Measurements from ENCODE around the gene APBA2.

APBA2 gene

DNA sequence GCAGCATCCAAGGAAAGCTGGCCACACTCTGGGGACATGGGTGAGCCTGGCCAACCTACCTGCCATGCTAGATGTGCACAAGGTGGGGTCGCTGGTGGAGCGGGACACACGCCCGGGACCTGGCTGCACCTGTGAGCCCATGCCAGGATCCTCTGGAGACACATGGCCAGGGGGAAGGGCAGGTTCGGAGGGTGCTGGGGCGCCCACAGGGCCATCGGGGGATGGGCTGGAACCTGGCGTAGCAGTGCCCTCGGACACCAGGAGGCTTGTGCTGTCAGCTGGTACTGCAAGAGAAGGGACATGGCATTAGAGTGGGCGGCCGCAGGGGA, 240.4 kb downstream of the APBA2 start:
- no peaks in the 10 kb centered on the region for H3K36me3 Mint-ChIP-seq (ENCODE audit: low read depth)
- H3K27ac Mint-ChIP-seq = no peak overlapping the region
- TF ChIP-seq, protein P1, sequence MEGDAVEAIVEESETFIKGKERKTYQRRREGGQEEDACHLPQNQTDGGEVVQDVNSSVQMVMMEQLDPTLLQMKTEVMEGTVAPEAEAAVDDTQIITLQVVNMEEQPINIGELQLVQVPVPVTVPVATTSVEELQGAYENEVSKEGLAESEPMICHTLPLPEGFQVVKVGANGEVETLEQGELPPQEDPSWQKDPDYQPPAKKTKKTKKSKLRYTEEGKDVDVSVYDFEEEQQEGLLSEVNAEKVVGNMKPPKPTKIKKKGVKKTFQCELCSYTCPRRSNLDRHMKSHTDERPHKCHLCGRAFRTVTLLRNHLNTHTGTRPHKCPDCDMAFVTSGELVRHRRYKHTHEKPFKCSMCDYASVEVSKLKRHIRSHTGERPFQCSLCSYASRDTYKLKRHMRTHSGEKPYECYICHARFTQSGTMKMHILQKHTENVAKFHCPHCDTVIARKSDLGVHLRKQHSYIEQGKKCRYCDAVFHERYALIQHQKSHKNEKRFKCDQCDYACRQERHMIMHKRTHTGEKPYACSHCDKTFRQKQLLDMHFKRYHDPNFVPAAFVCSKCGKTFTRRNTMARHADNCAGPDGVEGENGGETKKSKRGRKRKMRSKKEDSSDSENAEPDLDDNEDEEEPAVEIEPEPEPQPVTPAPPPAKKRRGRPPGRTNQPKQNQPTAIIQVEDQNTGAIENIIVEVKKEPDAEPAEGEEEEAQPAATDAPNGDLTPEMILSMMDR (IDR thresholded peaks at IDR 0.05) = no peak
- H3K27me3 Mint-ChIP-seq (ENCODE audit: low read depth, poor library complexity) = peaks cover 14% of the 10 kb centered on the region
- H3K9me3 Mint-ChIP-seq = no peaks in the 10 kb centered on the region
- no peak for DNase-seq
- no peak overlapping the region for H3K4me3 Mint-ChIP-seq
- H3K4me1 Mint-ChIP-seq = peaks cover 65% of the 10 kb centered on the region

DNA sequence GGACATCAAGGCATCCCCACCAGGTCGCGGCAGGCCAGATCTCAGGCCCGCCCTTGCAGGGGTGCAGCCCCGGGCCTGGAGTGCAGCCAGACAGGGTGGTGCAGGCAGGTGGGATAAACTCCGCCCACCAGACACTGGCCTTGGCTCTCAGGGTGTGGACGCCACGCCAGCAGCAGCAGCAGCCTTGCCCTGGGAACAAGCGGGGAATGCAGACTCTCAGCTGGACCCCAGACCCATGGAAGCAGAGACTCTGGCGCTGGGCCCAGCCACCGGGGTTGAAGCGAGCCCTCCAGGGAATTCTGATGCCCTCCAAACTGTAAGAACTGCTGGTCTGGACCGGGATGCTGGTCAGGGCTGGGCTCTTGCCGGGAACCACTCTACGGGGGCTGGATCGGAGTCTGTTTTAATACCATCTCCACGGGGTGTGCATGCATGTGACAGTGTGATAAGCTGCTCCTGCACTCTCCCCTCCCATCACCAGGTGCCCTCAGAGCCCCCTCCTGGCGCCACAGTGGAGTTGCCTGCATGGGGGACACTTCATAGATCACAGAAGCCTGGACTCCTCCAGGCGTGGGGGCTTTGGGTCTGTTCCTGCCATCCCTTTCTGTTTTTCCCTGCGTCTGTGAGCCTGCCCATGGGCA, 241.2 kb downstream of the APBA2 start:
- TF ChIP-seq, protein P1 (IDR thresholded peaks at IDR 0.05) = peak; percentile 22
- H3K9me3 Mint-ChIP-seq = no peaks in the 10 kb centered on the region
- DNase-seq = no peak
- H3K36me3 Mint-ChIP-seq (ENCODE audit: low read depth) = no peaks in the 10 kb centered on the region
- no peak overlapping the region for H3K4me3 Mint-ChIP-seq
- no peak overlapping the region for H3K27ac Mint-ChIP-seq
- peaks cover 14% of the 10 kb centered on the region for H3K27me3 Mint-ChIP-seq (ENCODE audit: low read depth, poor library complexity)
- H3K4me1 Mint-ChIP-seq = peaks cover 72% of the 10 kb centered on the region

DNA sequence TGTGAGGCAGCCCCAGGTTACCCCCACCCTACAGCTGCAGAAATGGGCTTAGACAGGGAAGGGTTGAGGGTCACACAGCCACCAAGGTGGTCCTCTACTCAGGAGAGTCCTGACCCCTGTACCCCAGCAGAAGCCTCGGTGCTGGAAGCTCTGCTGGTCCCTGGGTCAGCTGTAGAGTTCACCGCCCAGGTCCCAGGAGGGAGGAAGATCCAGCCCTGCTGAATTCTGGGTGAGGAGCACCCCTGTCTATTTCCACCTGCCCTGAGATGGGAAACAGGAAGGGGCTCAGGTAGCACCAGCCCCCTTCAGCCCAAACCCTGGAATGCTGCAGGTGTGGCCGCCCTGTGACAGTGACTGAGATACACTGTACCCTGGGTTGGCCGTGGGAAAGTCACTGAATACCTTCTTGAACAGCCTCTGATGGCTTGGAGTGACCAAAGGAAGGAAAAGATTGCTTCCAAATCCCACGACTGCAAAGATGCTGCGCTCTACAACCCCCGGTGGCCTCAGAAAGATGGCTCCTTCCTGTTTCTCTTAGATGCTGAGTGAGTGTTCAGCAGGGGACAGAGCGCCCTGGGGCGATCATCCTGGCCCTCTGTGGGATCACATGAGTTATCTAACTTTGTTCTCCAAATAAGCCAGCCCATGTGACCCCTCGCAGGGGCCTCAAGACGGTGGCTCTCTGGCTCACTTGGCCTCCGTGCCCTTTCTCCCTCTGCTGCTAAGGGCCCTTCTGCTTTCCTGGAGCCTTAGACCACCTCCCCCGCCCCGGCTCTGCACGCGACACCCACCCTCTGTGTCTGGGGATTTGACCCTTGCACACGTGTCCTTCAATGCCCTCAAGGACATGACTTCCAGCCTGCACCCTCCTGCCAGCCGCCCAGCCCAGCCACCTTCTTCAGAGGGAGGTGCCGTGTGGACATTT, 242.0 kb downstream of the APBA2 start:
- Mint-ChIP-seq H3K9me3 (no peaks in the 10 kb centered on the region), H3K4me3 (no peak overlapping the region), H3K27ac (no peak overlapping the region), H3K4me1 (peaks cover 67% of the 10 kb centered on the region), H3K36me3 (ENCODE audit: low read depth) (no peaks in the 10 kb centered on the region), H3K27me3 (ENCODE audit: low read depth, poor library complexity) (peaks cover 14% of the 10 kb centered on the region)
- TF ChIP-seq, protein P1 (IDR thresholded peaks at IDR 0.05) = no peak
- no peak for DNase-seq

DNA sequence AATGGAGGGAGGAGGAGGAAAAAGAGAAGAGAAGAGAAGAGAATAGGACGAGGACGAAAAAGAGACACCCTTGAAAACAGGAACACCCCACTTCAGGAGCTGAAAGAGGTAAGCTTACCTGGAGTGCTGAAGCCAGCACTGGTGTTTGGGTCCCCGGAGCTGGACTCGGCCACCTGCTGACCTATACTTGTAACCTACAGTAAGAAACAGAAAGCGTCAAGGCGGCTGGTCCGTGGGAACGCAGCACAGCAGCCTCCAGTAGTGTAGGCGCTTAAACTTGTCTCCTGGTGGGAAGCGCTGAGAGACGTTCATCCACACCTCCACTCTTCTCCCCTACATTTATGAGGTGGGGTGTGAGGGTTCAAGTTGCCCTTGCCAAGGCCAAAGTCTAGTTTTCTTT, 242.9 kb downstream of the APBA2 start:
- Mint-ChIP-seq H3K27ac (no peak overlapping the region), H3K27me3 (ENCODE audit: low read depth, poor library complexity) (peaks cover 18% of the 10 kb centered on the region), H3K9me3 (no peaks in the 10 kb centered on the region), H3K36me3 (ENCODE audit: low read depth) (no peaks in the 10 kb centered on the region), H3K4me1 (peaks cover 66% of the 10 kb centered on the region), H3K4me3 (no peak overlapping the region)
- TF ChIP-seq, protein P1 (IDR thresholded peaks at IDR 0.05) = no peak
- no peak for DNase-seq

DNA sequence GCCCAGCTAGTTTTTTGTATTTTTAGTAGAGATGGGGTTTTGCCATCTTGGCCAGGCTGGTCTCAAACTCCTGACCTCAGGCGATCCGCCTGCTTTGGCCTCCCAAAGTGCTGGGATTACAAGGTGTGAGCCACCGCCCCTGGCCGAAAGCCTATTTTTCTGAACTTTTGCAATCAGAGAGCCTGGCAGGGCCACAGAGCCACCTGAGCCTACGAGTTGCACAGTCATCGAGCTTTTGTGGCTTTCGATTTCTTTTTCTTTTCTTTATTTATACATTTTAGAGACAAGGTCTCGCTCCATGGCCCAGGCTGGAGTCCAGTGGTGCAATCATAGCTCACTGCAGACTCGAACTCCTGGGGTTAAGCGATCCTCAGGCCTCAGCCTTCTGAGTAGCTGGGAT, 243.4 kb downstream of the APBA2 start:
- TF ChIP-seq, protein P1 (IDR thresholded peaks at IDR 0.05) = no peak
- Mint-ChIP-seq H3K36me3 (ENCODE audit: low read depth) (no peaks in the 10 kb centered on the region), H3K27ac (no peak overlapping the region), H3K4me1 (peaks cover 61% of the 10 kb centered on the region), H3K27me3 (ENCODE audit: low read depth, poor library complexity) (peaks cover 24% of the 10 kb centered on the region), H3K9me3 (no peaks in the 10 kb centered on the region), H3K4me3 (no peak overlapping the region)
- no peak for DNase-seq
